Superior temporal gyrus (tissue), 1 donor: ENCODE data around the gene PCAT7.
"Not testable (repeated sequence)": the region's sequence is repeated elsewhere in the genome, so short reads cannot be mapped to it uniquely, and the experiment has no call there.

ENCODE experiments used
- DNase-seq: peaks from one replicate; pipeline ENCODE4 v3.0.0-alpha.2; 2016; ENCODE audit errors: extremely low spot score

PCAT7 gene

DNA sequence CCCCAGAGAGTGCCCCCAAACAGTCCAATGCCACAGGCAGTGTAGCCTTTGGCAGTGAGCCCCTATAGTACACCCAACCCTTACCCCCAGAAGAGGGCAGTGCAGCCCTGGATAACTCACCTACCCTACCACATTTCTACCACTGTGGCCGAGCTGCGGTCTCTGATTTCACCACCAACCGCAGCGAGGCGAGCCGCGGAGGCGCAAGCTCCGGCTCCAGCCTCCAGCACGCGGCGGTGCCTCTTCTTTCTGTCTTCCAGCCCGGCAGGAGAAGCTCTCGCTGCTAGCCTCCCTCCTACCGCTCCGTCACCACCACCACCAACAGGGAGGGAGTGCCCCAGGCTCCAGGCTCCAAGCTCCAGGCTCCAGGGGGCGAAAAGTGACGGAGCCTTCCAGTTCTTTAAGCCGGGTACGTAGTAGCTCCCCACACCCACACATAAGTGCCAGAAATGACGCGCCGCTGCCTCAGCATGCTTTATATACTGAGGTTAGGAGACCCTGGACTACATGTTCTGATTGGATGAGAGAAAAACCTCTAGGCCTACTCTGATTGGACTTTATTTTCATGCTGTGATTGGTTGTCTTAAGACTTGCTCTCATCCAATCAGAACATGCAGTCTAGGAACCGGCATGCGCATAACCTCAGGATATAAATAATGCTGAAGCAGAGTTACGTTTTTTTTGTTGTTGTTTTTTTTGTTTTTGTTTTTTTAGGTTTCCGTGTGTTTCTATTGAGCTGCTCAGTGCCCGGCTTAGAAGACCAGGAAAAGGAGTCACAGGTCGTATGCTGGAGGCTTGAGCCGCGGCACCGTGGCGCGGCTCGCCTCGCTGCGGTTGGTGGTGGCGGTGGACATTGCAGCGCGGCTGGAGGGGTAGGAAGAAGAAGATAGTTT is at the start of gene PCAT7:
Gene PCAT7 (plus strand): TSS at position 645 of the 893 bp plus-strand sequence.
- no peak for DNase-seq

DNA sequence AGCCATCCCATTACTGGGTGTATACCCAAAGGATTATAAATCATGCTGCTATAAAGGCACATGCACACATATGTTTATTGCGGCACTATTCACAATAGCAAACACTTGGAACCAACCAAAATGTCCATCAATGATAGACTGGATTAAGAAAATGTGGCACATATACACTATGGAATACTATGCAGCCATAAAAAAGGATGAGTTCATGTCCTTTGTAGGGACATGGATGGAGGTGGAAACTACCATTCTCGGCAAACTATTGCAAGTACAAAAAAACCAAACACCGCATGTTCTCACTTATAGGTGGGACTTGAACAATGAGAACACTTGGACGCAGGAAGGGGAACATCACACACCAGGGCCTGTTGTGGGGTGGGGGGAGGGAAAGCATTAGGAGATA is 48.5 kb upstream of the PCAT7 start:
- not testable (repeated sequence) for DNase-seq

DNA sequence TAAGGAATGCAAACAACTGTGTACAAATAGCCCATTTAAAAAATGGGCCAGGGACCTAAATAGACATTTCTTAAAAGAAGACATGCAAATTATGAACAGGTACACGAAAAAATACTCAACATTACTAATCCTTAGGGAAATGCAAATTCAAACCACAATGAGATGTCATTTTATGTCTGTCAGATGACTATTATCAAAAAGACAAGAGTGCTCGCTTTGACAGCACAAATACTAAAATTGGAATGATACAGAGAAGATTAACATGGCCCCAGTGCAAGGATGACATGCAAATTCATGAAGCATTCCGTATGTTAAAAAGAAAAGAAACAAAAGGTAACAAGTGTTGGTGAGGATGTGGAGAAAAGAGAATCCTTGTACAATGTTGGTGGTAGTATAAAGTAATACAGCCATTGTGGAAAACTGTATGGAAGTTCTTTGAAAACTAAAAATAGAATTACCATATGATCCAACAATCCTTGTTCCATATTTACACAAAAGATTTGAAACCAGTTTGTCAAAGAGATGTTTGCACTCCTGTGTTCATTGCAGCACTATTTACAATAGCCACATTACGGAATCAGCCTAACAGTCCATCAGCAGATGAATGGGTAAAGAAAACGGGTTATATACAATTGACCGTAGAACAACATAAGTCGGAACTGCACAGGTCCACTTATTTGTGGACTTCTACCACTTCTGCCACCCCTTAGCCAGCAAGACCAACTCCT is 47.2 kb upstream of the PCAT7 start:
- DNase-seq = no peak

DNA sequence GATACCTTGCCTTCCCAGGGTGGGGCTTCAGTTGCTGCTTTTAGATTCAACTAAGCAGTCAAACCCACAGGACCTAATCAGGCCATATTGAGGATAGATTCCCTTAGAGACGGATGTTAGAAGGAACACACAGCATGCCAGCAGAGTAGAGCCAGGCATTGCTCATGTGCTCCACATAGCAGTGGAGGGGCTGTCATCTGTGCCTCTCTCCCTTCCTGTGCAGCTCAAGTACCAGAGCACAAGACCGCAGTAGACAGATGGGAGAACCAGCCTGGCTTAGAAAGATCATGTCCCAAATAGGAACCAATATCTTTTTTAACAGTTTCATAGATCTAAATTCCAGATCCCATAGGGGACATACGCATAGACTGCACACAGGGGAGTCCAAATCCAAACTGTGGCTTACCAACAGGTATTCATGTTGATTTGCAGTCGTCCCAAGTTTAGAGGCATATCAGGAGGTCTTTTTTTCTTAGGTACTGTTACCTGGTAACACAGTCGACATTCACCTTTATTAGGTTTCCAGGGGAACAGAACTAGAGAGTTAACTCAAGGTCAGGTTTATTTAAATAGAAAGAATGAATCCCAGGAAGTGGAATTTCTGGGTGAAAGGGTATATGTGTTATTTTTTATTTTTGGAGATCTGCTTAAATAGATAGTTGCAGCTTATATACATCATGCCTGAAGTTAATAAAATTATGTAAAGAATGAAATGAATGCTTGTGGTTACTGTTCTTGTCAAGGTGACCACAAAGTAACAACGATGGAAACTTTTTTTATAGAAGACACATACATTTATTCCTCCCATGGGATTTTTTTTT is 43.5 kb upstream of the PCAT7 start:
- DNase-seq = no peak

DNA sequence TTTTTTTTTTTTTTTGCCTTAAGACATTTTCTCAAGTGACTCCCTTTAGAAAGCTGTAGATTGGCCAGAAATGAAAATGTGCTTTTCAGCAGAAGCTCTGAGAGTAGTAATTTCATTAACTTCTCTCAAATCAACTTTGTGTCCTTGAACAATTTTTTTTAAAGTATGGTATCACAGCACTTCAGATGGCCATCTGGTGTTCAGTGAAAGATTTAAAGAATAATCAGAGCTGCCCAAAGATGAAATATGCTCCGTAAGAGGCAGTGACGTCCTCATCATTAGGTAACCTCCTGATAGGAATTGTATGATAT is 43.0 kb upstream of the PCAT7 start:
- DNase-seq = no peak

DNA sequence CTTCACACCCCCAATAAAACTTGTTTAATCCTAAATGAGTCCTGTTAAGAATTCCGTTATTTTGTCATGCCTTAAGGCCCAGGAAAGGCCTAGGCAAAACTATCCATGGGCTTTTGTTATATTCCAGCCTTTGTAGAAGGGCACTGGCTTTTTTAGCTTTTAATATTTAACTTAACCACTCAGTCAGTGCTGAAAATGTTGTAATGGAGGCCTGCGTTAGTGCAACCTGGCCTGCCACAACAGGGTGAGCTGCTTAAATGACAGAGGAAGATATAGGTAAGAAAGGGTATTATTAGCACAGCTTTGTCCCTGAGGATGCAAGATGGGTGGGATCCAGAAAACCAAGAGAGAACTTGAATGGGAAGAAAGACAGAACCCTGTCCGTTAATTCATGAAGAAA is 40.2 kb upstream of the PCAT7 start:
- DNase-seq = no peak

DNA sequence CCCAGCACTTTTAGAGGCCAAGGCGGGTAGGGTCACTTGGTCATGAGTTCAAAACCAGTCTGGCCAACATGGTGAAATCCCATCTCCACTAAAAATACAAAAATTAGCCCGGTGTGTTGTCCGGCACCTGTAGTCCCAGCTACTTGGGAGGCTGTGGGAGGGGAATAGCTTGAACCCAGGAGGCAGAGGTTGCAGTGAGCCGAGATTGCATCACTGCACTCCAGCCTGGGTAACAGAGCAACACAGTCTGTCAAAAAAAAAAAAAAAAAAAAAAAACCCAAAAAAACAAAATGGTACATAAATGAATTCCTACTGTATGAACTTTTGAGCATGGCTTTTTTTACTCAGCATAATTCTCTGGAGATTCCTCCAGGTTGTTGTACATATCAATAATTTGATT is 37.6 kb upstream of the PCAT7 start:
- DNase-seq = no peak

DNA sequence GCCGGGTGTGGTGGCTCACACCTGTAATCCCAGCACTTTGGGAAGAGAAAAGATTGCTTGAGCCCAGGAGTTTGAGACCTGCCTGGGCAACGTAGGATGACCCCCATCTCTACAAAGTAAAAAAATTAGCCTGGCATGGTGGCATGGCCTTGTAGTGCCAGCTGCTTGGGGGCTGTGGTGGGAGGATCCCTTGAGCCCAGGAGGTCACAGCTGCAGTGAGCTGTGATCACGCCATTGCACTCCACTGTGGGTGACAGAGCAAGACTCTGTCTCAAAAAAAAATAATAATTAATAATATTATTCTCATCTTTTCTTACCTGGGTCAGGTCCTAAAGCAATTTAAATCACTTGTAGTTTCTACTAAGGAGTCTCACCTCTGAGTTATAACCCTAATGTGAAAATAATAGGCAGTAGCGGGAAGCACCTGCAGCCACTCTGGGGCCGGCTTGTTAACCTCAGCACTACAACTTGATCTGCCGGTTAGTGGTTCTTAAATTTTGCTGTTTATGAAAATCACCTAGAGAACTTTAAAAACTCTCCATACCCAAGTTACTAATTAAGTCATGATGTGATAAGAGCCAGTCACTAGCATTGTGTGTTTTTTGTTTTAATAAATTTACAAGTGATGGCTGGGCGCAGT is 29.4 kb upstream of the PCAT7 start:
- no peak for DNase-seq

DNA sequence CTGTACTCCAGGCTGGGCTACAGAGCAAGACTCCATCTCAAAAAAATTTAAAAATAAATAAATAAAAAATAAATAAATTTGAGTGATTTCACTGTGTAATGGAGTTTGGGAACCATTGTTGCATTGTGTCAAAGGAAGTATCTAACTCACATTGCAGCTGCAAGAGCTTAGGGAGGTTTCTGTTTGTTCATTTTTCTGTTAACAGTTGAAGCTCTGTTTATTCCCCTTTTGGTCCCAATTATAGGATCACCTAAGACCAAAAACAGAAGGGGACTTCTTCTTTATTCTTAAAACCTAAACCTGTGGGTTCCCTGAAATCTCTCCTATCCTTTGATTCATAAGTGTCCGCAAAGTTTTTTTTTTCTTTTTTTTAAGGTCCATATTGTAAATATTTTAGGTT is 28.6 kb upstream of the PCAT7 start:
- DNase-seq = no peak

DNA sequence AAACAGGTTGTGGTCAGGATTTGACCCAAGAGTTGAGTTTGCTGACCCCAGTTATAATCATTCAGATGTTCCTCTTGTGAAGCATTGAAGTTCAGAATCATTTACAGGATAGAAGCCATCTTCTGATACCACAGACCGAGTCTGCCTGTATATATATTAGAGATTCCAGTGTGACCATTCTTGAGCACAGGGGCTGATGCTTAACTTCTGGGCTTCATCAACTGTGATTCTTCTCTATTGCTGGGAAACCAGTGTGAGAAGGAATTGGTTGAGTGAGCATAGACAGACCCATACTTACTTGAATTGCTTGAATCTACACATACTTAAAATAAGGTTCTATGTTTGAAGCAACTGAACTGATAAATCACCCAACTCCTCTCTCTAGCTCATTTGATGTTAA is 27.9 kb upstream of the PCAT7 start:
- no peak for DNase-seq

DNA sequence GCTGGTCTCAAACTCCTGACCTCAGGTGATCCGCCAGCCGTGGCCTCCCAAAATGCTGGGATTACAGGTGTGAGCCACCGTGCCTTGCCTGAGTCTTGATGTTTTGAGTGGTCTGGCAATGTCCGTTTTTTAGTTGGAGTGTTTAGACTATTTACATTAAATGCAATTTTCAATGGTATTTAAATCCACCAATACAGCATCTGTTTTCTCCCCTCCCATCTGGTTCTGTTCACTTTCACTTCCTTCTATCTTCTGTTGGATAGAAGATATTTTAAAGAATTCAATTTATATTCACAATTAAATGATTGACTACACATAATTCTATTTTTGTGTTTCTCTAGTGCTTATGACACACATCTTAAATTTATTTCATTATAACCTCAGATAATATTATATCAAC is 26.0 kb upstream of the PCAT7 start:
- DNase-seq = no peak

DNA sequence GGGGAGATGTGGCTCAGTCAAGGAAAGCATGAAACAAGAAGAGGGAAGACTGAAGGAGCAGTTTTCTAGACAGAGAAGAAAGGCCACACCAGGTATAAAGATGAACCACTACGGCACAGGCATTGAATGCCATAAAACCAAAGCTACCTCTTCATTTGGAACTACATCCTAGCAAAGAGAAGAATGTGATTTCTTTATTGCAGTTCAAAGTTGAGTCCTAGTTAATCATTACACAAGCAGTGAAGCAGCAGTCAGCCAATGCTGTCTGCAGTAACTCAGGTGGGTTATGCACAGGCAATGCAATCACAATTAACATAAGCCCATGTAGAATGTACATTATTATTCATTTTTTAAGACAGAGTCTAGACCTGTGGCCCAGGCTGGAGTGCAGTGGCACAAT is 21.7 kb upstream of the PCAT7 start:
- DNase-seq = no peak

DNA sequence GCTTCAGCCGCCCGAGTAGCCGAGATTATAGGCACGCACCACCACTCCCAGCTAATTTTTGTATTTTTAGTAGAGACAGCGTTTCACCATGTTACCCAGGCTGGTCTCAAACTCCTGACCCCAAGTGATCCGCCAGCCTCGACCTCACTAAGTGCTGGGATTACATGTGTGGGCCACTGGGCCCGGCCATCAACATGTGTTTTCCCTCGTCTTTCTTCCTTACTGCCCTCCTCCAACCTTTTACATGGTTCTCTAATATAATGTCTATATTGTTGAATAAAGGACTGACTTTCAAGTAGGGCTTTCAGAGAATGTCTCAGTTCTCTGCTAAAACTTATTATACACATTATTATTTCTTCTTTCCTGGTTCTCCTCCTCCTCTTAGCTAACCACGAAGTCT is 21.3 kb upstream of the PCAT7 start:
- no peak for DNase-seq

DNA sequence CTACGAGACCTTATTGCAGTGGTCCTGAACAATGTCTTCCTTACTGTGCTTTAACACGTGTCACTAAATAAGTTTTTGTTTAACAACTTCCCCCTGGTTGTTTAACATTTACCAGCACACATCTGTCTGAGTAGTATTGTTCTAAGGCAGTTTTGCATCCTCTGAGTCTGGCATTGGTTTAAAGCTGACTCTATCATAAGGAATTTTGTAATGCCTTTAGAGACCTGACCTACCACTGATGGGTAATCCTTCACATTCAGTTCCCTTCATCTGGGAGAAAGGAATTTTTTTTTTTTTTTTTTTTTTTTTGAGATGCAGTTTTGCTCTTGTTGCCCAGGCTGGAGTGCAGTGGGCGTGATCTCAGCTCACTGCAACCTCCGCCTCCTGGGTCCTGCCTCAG is 20.0 kb upstream of the PCAT7 start:
- no peak for DNase-seq

DNA sequence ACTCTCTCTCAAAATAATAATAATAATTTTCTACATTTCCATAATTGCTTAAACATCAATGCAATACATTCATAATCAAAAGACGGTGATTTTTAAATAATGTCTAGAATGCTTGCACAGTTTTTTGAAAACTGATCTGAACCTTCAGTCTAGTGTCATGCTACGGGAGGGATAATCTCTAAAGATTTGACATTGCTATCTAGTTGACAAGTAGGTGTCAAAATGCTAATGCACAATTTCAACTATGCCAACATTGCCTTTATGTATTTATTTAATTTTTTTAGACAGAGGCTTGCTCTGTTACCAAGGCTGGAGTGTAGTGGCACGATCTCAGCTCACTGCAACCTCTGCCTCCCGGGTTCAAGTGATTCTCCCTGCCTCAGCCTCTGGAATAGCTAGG is 16.0 kb upstream of the PCAT7 start:
- DNase-seq = no peak

DNA sequence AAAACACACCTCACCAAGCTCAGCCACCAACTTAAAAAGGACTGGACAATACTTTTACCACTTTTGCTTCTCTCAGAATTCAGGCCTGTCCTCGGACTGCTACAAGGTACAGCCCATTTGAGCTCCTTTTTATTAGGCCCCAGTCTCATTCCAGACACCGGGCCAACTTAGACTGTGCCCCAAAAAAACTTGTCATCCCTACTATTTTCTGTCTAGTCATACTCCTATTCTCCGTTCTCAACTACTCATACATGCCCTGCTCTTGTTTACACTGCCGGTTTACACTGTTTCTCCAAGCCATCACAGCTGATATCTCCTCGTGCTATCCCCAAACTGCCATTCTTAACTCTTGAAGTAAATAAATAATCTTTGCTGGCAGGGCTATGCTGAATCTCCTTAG is 10.5 kb upstream of the PCAT7 start:
- not testable (repeated sequence) for DNase-seq

DNA sequence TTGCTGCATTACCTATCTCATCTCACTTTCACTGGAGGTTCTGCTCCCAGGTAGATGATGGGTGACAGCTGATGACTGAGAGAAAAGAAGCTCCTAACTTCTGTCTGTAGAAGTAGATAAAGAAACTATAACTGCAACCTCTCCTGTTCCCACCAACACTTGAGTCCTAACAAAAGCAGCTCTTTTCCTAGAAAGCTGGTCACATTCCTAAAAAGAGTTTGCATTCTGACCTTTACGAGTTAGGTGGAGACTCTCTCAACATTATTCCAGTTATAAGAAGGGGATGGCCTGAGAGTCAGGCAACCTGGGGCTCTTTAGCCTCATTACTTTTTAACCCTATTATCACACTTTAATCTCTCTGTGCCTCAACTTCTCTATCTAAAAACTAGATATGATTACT is 8.9 kb upstream of the PCAT7 start:
- DNase-seq = no peak

DNA sequence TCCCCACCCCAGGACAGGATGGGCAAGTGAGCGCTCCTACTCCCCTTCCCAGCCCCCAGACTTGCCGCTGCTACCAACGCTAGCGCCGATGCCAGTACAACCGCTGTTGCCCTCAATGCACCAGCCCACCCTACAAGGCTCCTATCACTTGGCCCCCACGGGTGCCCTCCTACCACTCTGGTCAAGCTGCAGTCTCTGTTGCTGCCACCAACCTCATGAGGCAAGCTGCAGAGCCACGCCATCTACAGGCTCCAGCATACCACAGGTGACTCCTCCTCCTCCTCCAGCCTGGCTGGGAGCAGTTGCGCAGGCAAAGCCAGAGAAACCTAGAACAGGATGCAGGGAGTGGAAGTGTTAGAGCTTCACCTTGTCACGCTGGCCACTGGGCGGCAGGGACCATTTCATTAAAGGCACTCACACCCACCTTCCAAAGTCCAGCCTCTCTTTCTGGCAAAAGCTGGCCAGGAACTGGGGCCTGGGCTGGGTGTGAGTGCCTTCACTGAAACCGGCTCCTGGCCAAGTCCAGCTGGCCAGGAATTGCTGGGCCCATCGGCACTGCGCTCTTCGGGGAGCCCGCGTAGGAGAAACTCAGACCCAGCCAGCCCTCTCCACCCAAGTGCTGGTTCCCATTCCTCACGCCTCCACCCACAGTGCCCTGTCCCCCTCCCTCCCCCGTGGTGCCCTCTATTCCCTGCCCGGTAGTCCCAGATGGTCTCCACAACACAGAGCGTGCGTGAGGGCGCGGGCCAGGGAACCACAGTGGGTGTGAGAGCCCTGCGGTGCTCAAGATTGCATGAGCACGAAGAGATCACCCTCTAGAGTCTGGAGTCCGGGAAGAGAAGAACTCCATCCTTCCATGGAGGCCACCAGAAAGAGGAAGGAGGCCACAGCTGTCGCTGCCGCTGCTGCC is 1.6 kb upstream of the PCAT7 start:
- no peak for DNase-seq

DNA sequence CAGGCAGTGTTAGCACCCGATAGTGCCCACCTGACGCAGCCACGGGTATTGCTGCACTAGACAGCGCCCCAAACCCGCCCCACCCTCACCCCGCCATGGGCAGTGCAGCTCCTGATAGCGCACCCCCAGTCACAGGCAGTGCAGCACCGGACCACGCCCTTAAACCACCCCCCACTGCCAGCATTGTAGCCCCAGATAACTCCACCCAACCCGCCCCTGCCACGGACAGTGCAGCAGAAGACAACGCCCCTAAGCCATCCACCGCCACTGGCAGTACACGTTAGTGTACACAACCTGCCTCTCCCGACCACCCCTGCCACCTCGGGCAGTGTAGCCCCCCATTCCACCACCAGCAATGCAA is 825 bp upstream of the PCAT7 start:
- no peak for DNase-seq

DNA sequence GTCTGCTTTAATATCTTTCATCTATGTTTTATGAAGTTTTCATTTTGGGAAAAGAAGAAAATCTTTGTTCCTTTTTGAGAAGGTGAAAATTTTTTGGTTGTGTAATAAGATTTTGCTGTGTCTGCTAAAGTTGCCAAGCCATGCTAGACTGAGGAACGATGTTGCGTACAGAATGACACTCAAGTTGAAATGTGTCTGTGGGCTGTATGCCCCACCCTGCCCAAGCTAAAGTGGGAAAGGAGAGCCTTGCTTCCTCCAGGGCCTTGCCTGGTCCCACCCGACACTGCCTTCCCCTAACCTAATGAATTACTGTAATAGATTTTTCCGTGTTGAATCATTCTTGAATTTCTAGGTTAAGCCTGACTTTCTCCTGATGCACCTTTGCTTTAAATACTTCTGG is 2.5 kb downstream of the PCAT7 start:
- DNase-seq = no peak

DNA sequence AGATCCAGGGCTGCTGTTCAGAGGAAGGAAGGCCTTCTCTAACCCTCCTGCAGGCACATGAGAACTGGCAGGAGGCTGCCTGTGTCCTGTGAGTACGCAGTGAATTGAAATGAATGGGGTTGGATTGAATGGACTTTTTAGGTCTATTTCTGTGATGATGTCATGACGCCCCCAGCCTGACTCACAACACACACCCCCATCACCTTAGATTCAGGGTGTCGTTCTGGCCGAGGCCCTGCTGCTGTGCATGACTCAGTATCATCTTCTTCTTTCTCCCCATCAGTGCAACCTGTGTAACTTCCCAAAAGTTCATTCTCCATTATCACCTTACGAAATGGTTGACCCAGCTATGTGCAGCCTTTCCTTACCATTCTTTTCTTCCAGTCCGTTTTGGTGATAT is 5.4 kb downstream of the PCAT7 start:
- no peak for DNase-seq
